SK-N-SH (cell line): ENCODE results near the gene AKT1S1. TPM values are rescaled to one million over a fixed set of nuclear protein-coding genes. Genes with fewer than 3 reads are reported as not detected.

Source experiments
- CTCF ChIA-PET: fragments of 300-600, 350-600 bp; formaldehyde crosslinking; extraction: SDS; loops from one replicate; lab custom pipeline; 2021; lab: Yijun Ruan, JAX
- POLR2A ChIA-PET: fragments of 350-600 bp; sonication (Branson Sonifier 250); formaldehyde crosslinking; extraction: SDS; loops from one replicate; lab custom pipeline; 2020; ENCODE audit warnings: antibody characterized with exemption, inconsistent platforms; lab: Yijun Ruan, JAX
- DNase-seq: peaks from one replicate; pipeline ENCODE4 v3.0.0; 2012
- H2AFZ ChIP-seq: fragments of 200-600 bp; sonication (generic); 2 replicates; pipeline ENCODE4 v1.8.1; 2016; ENCODE audit warnings: antibody characterized with exemption, mild to moderate bottlenecking, low read depth
- H3F3A ChIP-seq: fragments of 200-600 bp; sonication (generic); replicated peaks from 2 replicates; pipeline ENCODE3; 2016; ENCODE audit warnings: antibody characterized with exemption, mild to moderate bottlenecking; ENCODE audit not compliant: insufficient read depth
- H3K27ac ChIP-seq, 2 experiments: fragments of 200-500 bp in 1 of 2; fragments of 200-600 bp in 1 of 2; sonication (Bioruptor generic) in 1 of 2; sonication (generic), shearing (Covaris generic) in 1 of 2; 2 replicates each; pipeline versions ENCODE4 v1.5.1 to v1.6.1; 2014 to 2016; ENCODE audit warnings: low read depth in 2 of 2, inconsistent platforms in 1 of 2, low read length in 1 of 2, mild to moderate bottlenecking in 1 of 2, mixed read lengths in 1 of 2
- H3K27me3 ChIP-seq: fragments of 200-600 bp; sonication (generic), shearing (Covaris generic); 2 replicates; pipeline ENCODE4 v1.6.1; 2016; ENCODE audit warnings: mixed run types; ENCODE audit not compliant: insufficient read depth
- H3K36me3 ChIP-seq, 2 experiments: fragments of 200-500 bp in 1 of 2; fragments of 200-600 bp in 1 of 2; sonication (Bioruptor generic) in 1 of 2; sonication (generic) in 1 of 2; replicated peaks in 1 of 2; 2 replicates each; pipeline versions ENCODE3 to v1.5.1; 2014 to 2016; ENCODE audit warnings: low read length in 1 of 2, mild to moderate bottlenecking in 1 of 2; ENCODE audit not compliant: insufficient read depth in 2 of 2, control insufficient read depth in 1 of 2
- H3K4me1 ChIP-seq, 2 experiments: fragments of 200-500 bp in 1 of 2; fragments of 200-600 bp in 1 of 2; sonication (Bioruptor generic) in 1 of 2; sonication (generic), shearing (Covaris generic) in 1 of 2; 2 replicates each; pipeline versions ENCODE4 v1.5.1 to v1.6.1; 2014 to 2016; ENCODE audit warnings: low read depth in 1 of 2, low read length in 1 of 2, mixed run types in 1 of 2; ENCODE audit not compliant: insufficient read depth in 2 of 2, control insufficient read depth in 1 of 2
- H3K4me2 ChIP-seq: fragments of 200-600 bp; sonication (generic), shearing (Covaris generic); 2 replicates; pipeline ENCODE4 v1.6.1; 2017; ENCODE audit warnings: mixed run types
- H3K4me3 ChIP-seq, 2 experiments: fragments of 200-500 bp in 1 of 2; fragments of 200-600 bp in 1 of 2; sonication (Bioruptor generic) in 1 of 2; sonication (generic), shearing (Covaris generic) in 1 of 2; 2 replicates each; pipeline versions ENCODE4 v1.5.1 to v1.8.1; 2014 to 2016; ENCODE audit warnings: low read depth in 2 of 2, inconsistent platforms in 1 of 2, low read length in 1 of 2, mild to moderate bottlenecking in 1 of 2, mixed read lengths in 1 of 2, moderate library complexity in 1 of 2
- H3K79me2 ChIP-seq: fragments of 200-600 bp; sonication (generic); 2 replicates; pipeline ENCODE4 v1.8.1; 2017; ENCODE audit warnings: mild to moderate bottlenecking; ENCODE audit not compliant: insufficient read depth
- H3K9ac ChIP-seq: fragments of 200-600 bp; sonication (generic); 2 replicates; pipeline ENCODE4 v1.6.1; 2017; ENCODE audit warnings: mixed run types
- H3K9me2 ChIP-seq: fragments of 200-600 bp; sonication (generic); 2 replicates; pipeline ENCODE4 v1.6.1; 2017; ENCODE audit warnings: mixed run types
- H3K9me3 ChIP-seq: fragments of 200-600 bp; sonication (generic); 2 replicates; pipeline ENCODE4 v1.6.1; 2017; ENCODE audit warnings: mixed run types, mild to moderate bottlenecking, moderate library complexity
- H4K20me1 ChIP-seq: fragments of 200-600 bp; sonication (generic); 2 replicates; pipeline ENCODE4 v1.6.1; 2017; ENCODE audit warnings: mild to moderate bottlenecking, mixed run types; ENCODE audit not compliant: insufficient read depth
- CHD2 ChIP-seq: fragments of 150-350 bp; IDR thresholded peaks from 2 replicates; pipeline ENCODE4 v1.6.1; 2018; ENCODE audit warnings: low read length; ENCODE audit not compliant: partially characterized antibody
- EZH2phosphoT487 ChIP-seq: fragments of 200-600 bp; sonication (generic); IDR thresholded peaks from 2 replicates; pipeline ENCODE4 v1.6.1; 2017; ENCODE audit warnings: low read depth, mixed run types, mild to moderate bottlenecking, antibody characterized with exemption, moderate library complexity, borderline replicate concordance
- FOXM1 ChIP-seq: IDR thresholded peaks from 2 replicates; pipeline ENCODE4 v1.4.0; 2012; ENCODE audit warnings: low read depth, mild to moderate bottlenecking
- GABPA ChIP-seq: IDR thresholded peaks from 2 replicates; pipeline ENCODE4 v1.4.0; 2012; ENCODE audit warnings: low read depth, mild to moderate bottlenecking
- IRF3 ChIP-seq: fragments of 150-350 bp; IDR thresholded peaks from 2 replicates; pipeline ENCODE4 v1.6.1; 2016; ENCODE audit warnings: mild to moderate bottlenecking, low read depth, low read length
- JUND ChIP-seq: IDR thresholded peaks from 2 replicates; pipeline ENCODE4 v1.4.0; 2012
- MXI1 ChIP-seq: IDR thresholded peaks from 2 replicates; pipeline ENCODE4 v1.6.1; 2012; ENCODE audit warnings: mild to moderate bottlenecking, low read depth, low read length, improper control_type of control experiment
- NFIC ChIP-seq: IDR thresholded peaks from 2 replicates; pipeline ENCODE4 v1.4.0; 2012; ENCODE audit warnings: borderline replicate concordance
- PBX3 ChIP-seq: IDR thresholded peaks from 2 replicates; pipeline ENCODE4; 2012
- POLR2AphosphoS5 ChIP-seq: IDR thresholded peaks from 2 replicates; pipeline ENCODE4 v1.6.1; 2012; ENCODE audit warnings: low read depth, low read length
- RCOR1 ChIP-seq: fragments of 150-350 bp; IDR thresholded peaks from 2 replicates; pipeline ENCODE4 v1.6.1; 2017; ENCODE audit warnings: antibody characterized with exemption, low read length
- RXRA ChIP-seq: IDR thresholded peaks from 2 replicates; pipeline ENCODE4 v1.4.0; 2012; ENCODE audit warnings: low read depth, mild to moderate bottlenecking, borderline replicate concordance
- SIN3A ChIP-seq: IDR thresholded peaks from 2 replicates; pipeline ENCODE4 v1.6.1; 2012; ENCODE audit warnings: low read depth, mild to moderate bottlenecking, low read length, moderate library complexity, borderline replicate concordance
- TAF1 ChIP-seq: IDR thresholded peaks from 2 replicates; pipeline ENCODE4 v1.6.1; 2012; ENCODE audit warnings: low read depth, mild to moderate bottlenecking, low read length, moderate library complexity, borderline replicate concordance
- TCF12 ChIP-seq: IDR thresholded peaks from 2 replicates; pipeline ENCODE4 v1.4.0; 2012
- TEAD4 ChIP-seq: IDR thresholded peaks from 2 replicates; pipeline ENCODE4 v1.4.0; 2012; ENCODE audit warnings: mild to moderate bottlenecking, borderline replicate concordance; ENCODE audit not compliant: insufficient read depth
- USF1 ChIP-seq: IDR thresholded peaks from 2 replicates; pipeline ENCODE4 v1.4.0; 2012; ENCODE audit warnings: low read depth, borderline replicate concordance
- ZBTB33 ChIP-seq: IDR thresholded peaks from 2 replicates; pipeline ENCODE4 v1.4.0; 2012; ENCODE audit warnings: low read depth, borderline replicate concordance
- WGBS: methylation state at CpG from one replicate; pipeline ENCODE4 v1.1.6; 2017; ENCODE audit warnings: low lambda C conversion rate; 5-methylcytosine and 5-hydroxymethylcytosine counted together
- polyA plus RNA-seq, 3 experiments: library from polyadenylated mRNA; depleted of rRNA; stranded (reverse); fragments of >200 nt; gene quantifications; 2 replicates each; pipeline ENCODE4 v1.2.3, GENCODE V29; 2012

AKT1S1 gene
- polyA plus RNA-seq, 1 of the 3 experiments (the other 2 are of a cell fraction): 63.7 TPM

GRCh38 chr19:49854378-49855263 lies 22.5 kb downstream of the AKT1S1 start:
- no peak overlapping the region; a peak in 1 of 4 replicates for H3K27ac ChIP-seq
- TF ChIP-seq TCF12 (no peak), RCOR1 (no peak), RXRA (no peak), EZH2phosphoT487 (no peak), SIN3A (0 out of 2 replicates have a peak, but pooled peaks have one; percentile 4), PBX3 (peak; percentile 4; the same call in 1 of the 2 replicates), GABPA (no peak)
- TF ChIP-seq, all 33 proteins: peak for 2
- Histone ChIP-seq H3K27me3 (no peaks in the 10 kb centered on the region), H3K79me2 (peaks cover 44% of the 10 kb centered on the region), H3K4me3 (no peak overlapping the region), H3K9me3 (no peaks in the 10 kb centered on the region), H3K4me1 (peaks cover 13 to 30% of the 10 kb centered on the region in 2 experiments; a peak in 3 of 4 replicates), H3K36me3 (peaks cover 12 to 30% of the 10 kb centered on the region in 2 experiments), H3K4me2 (no peak overlapping the region), H4K20me1 (peaks cover 67% of the 10 kb centered on the region), H3F3A (peaks cover 59% of the 10 kb centered on the region), H3K9ac (no peak overlapping the region), H3K9me2 (no peaks in the 10 kb centered on the region), H2AFZ (no peak overlapping the region)
- WGBS: 87% methylated on average over 8 of the region's 39 CpGs
- DNase-seq: no peak
- CTCF ChIA-PET: interaction anchor here (0.6 to 4.2 kb wide), 3 partner anchors 9 to 51 kb away, joined by 4 to 20 read pairs (median 4); no protein-coding TSS in a partner anchor
- POLR2A ChIA-PET: interaction anchor here (1.3 kb wide), 1 partner anchor 11 kb away, joined by 3 read pairs; no protein-coding TSS in a partner anchor

GRCh38 chr19:49853852-49854377 lies 23.2 kb downstream of the AKT1S1 start:
- H3K79me2 ChIP-seq: peaks cover 51% of the 10 kb centered on the region
- no peak for DNase-seq
- peaks cover 12 to 29% of the 10 kb centered on the region in 2 experiments for H3K36me3 ChIP-seq
- no peak overlapping the region for H3K9ac ChIP-seq
- H3K4me3 ChIP-seq: no peak overlapping the region
- H3K4me2 ChIP-seq: peak overlapping the region; percentile 90
- peaks cover 63% of the 10 kb centered on the region for H4K20me1 ChIP-seq
- H3K9me2 ChIP-seq: no peaks in the 10 kb centered on the region
- H3K9me3 ChIP-seq: no peaks in the 10 kb centered on the region
- peak overlapping the region in 1 of 2 experiments; percentile 31; a peak in 1 of 4 replicates for H3K27ac ChIP-seq
- WGBS: 97% methylated on average over 6 of the region's 10 CpGs
- H2AFZ ChIP-seq: no peak overlapping the region
- ChIA-PET CTCF (interaction anchor here (0.6 to 4.2 kb wide), 3 partner anchors 10 to 50 kb away, joined by 4 to 20 read pairs (median 4); no protein-coding TSS in a partner anchor), POLR2A (interaction anchor here (1.3 kb wide), 1 partner anchor 11 kb away, joined by 3 read pairs; no protein-coding TSS in a partner anchor)
- no peaks in the 10 kb centered on the region for H3K27me3 ChIP-seq
- H3F3A ChIP-seq: peaks cover 55% of the 10 kb centered on the region
- H3K4me1 ChIP-seq: peaks cover 11 to 32% of the 10 kb centered on the region in 2 experiments; a peak in 3 of 4 replicates
- no peak for TF ChIP-seq FOXM1
- no peak for TF ChIP-seq TEAD4
- no peak for TF ChIP-seq TAF1
- TF ChIP-seq NFIC: no peak
- TF ChIP-seq MXI1: no peak
- no peak for TF ChIP-seq POLR2AphosphoS5
- no peak for TF ChIP-seq TCF12
- no peak for TF ChIP-seq IRF3
- no peak for TF ChIP-seq USF1
- no peak for TF ChIP-seq RXRA
- TF ChIP-seq EZH2phosphoT487: no peak
- no peak for TF ChIP-seq JUND
- no peak for TF ChIP-seq CHD2
- TF ChIP-seq ZBTB33: no peak
